PFSK-1 (cell line): ENCODE results near the gene GTPBP6.

Experiments
- FOXP2 ChIP-seq: optimal IDR thresholded peaks from 2 replicates; pipeline ENCODE3; 2011; ENCODE audit warnings: borderline replicate concordance, control low read depth, inconsistent platforms; ENCODE audit not compliant: insufficient read depth; ENCODE audit errors: extremely low read length, extremely low read depth
- POLR2AphosphoS5 ChIP-seq: IDR thresholded peaks from 2 replicates; pipeline ENCODE4 v1.6.1; 2012; ENCODE audit warnings: low read depth, mild to moderate bottlenecking, control low read depth, low read length, moderate library complexity
- REST ChIP-seq, 2 experiments: IDR thresholded peaks; 2 replicates each; pipeline versions ENCODE4 v1.6.1 to v1.8.0; 2011 to 2012; ENCODE audit warnings: low read depth in 2 of 2, low read length in 2 of 2, control low read depth in 1 of 2, inconsistent platforms in 1 of 2, mild to moderate bottlenecking in 1 of 2, moderate library complexity in 1 of 2; ENCODE audit not compliant: insufficient read depth in 1 of 2
- SIN3A ChIP-seq: IDR thresholded peaks from 2 replicates; pipeline ENCODE4 v1.6.1; 2012; ENCODE audit warnings: mild to moderate bottlenecking, low read length, moderate library complexity, borderline replicate concordance; ENCODE audit not compliant: insufficient read depth
- TAF1 ChIP-seq: IDR thresholded peaks from 2 replicates; pipeline ENCODE4 v1.6.1; 2012; ENCODE audit warnings: low read length, control low read depth, borderline replicate concordance; ENCODE audit not compliant: insufficient read depth

- TF ChIP-seq TAF1: no peak
- no peak for TF ChIP-seq SIN3A
- no peak for TF ChIP-seq POLR2AphosphoS5
- TF ChIP-seq REST (IDR thresholded peaks at IDR 0.05; ENCODE audit: insufficient read depth in 1 of 2, low read depth in 2 of 2, low read length in 2 of 2): no peak
- TF ChIP-seq FOXP2: no peak
These were observed 2.0 kb downstream of the GTPBP6 start for GRCh38 chrX:316351-317325.
